ENCODE data around the gene PLA2G2C.
A peak's percentile ranks its signal among the peaks of the same experiment; 100 is the strongest.

The PLA2G2C gene

DNA sequence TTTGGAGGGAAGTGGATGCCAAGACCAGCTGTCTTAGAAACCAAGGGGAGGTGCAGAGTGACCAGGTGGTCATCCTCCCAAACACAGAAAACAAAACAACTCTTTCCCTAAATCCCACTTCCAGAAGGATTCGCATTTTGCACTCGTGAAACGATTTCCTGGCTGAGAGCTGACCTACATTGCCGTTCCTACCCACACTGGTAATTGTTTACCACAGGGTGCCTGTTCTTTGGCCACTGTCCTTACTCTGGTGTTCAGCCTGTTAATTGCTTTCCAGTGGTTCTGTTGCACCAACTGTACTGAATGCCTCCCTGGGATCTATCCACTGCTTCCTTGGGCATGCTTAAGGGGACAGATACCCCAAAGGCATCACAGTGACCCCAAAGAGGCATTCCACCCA, 23.2 kb upstream of the PLA2G2C start:
- DNase-seq (ENCODE audit: low read depth in 2 of 3, low spot score in 1 of 3), result no peak

DNA sequence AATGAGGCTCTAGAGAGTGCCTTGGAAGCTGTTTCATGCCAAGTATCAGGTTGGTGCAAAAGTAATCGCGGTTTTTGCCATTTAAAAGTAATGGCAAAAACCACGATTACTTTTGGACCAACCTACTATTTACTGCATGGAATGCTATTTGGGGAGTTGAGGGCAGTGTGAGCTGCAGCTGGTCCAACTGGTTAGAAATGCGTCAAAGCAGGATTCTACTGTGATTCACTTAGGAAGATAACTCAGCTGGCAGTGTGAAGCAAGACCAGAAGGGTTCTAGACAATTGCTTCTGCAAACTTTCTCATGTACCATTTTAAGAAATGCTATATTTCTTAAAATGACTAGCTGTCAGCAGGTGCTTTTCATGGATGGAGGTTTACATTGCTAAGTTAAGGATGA, 21.2 kb upstream of the PLA2G2C start:
- no peak for DNase-seq (ENCODE audit: low read depth in 2 of 3, low spot score in 1 of 3)

DNA sequence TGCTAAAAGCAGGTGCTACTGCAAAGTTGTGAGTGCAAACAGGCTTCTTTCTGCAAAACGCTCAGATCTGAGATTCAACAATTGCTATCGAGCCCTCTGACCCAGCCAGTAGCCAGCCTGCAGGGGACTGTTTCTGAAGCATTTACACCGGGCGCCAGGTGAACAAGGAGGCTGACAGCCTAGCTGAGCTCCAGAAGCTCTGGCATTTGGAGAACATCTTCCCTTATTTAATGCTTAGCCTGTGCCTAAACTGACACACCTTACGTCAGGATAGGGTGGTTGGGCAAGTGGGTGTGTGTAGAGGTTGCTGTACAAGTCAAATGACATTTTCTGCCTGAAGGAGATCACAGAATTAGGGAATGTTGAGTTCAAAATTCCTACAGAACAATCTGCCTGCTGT, 15.8 kb upstream of the PLA2G2C start:
- DNase-seq (ENCODE audit: low read depth in 2 of 3, low spot score in 1 of 3), result no peak

DNA sequence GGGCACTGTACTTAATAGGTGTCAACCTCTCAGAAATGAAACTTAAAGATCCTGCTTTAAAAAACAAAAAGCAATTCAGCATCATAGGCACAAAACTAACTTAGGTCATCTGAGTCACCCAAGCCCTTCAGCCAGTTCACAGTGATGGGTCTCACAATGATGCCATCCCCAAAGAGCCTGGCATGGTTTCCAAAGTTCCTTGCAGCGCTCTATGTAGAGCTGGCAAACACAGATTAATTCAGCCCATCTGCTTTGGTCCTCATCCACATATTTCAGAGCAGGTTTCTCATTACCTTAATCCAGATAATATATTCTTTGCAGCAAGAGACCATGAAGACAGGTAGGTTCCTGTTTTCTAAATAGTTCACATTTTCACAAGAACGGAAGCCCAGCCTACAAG, 14.6 kb upstream of the PLA2G2C start:
- no peak for DNase-seq (ENCODE audit: low read depth in 2 of 3, low spot score in 1 of 3)

DNA sequence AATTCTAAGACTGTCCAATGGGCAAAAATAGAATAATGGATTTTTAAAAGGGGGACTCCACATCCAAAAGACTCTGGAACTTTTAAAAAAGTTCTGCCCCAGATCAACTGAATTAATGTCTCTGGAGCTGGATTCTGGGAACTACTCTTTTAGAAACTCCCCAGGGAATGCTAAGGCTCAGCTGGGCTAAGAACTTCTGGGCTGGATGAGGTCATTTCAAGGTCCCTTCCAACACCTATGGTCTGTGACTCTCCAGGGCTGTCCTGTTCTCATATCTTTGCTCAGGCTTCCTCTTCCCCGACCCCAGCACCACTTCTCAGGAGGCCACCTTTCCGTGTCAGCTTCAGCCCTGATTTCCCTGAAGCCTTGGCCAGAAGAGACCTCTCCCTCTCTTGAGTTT, 13.5 kb upstream of the PLA2G2C start:
- DNase-seq (ENCODE audit: low read depth in 2 of 3, low spot score in 1 of 3), result no peak

DNA sequence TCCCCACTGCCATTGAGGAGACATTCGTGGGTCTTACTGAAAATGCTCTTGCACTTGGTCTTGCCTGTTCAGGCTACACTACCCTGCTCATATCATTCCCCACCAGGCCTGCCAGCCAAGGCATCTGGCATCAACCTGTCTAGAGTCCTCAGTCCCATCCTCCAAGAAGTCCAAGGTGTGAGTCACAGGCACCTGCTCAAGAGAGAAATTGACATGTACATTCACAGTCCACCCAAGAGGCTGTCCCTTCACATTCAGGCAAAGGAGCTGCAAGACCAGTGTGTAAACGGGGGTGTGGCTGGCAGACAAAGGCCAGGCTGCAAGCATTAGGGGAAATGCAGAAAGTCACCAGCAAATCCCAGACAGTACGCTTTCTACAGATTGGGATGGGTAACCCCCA, 13.1 kb upstream of the PLA2G2C start:
- no peak for DNase-seq (ENCODE audit: low read depth in 2 of 3, low spot score in 1 of 3)

DNA sequence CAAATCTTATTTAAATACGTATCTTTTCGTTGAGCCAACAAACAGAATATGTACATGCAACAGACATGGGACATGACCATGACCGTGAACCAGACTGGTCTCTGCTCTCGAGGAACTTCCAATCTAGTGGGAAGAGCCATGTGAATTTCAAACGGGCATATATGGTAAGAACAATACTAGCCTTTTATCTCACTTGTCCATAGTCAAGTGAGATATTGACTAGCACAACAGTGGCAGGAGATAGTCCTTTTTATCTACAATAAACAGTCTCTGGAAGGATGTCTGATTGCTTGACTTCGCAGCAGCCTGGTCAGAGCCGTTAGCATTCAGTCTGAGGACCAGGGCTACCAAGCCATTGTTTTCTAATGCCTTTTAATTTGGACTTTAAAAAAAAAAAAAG, 12.6 kb upstream of the PLA2G2C start:
- DNase-seq (ENCODE audit: low read depth in 2 of 3, low spot score in 1 of 3), result no peak

DNA sequence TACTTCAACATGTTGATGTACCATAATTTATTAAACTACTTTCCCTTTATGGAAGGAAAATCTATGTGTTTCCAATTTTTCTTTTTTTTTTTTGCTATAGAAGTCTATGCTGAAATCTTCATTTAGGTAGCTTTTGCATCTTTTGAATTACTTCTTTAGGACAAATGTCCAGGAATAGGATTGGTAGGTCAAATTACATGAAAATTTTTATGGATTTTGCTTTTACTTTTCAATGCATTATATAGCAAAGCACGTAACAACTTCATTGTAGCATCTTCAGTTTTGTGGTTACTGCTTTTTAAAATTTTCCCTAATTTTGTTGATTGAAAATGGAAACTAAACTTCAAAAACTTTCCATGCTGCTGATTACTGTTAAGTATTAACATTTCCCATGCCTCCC, 12.0 kb upstream of the PLA2G2C start:
- no peak for DNase-seq (ENCODE audit: low read depth in 2 of 3, low spot score in 1 of 3)

DNA sequence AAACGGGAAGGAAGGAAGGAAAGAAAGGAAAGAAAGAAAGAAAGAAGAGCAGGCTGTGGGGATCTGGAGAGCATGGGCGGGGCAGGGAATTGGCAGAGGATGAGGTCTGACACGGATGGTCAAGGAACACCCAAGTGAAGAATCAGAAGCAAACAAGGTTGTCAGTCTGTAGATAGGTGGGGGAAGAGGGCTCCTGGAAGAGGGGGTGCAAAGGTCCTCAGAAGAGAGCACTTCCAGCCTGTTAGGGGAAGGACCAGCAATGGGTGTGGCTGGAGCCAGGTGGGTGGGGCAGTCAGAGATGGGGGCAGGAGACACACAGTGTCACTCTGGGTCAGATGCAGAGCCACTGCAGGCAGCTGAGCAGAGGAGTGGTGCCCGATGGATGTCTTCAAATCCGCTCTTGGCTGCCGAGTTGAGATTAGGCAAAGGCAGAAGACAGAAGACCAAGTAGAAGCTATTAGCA, 11.0 kb upstream of the PLA2G2C start:
- no peak for DNase-seq (ENCODE audit: low read depth in 2 of 3, low spot score in 1 of 3)

DNA sequence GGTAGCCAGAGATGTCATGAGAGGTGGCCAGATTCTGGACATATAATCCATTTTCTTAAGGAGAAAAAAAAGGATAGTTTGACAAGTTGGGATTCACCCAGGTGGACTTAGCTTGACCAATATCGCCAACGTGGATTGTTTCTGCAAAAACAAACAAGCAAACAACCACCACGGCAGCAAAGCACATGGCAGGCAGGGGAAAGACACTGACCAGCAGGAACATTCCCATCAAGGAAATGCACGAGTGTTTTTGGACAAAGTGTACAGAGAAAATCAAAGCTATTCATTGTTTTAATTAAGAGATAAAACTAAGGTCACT, 9.1 kb upstream of the PLA2G2C start:
- no peak for DNase-seq (ENCODE audit: low read depth in 2 of 3, low spot score in 1 of 3)

DNA sequence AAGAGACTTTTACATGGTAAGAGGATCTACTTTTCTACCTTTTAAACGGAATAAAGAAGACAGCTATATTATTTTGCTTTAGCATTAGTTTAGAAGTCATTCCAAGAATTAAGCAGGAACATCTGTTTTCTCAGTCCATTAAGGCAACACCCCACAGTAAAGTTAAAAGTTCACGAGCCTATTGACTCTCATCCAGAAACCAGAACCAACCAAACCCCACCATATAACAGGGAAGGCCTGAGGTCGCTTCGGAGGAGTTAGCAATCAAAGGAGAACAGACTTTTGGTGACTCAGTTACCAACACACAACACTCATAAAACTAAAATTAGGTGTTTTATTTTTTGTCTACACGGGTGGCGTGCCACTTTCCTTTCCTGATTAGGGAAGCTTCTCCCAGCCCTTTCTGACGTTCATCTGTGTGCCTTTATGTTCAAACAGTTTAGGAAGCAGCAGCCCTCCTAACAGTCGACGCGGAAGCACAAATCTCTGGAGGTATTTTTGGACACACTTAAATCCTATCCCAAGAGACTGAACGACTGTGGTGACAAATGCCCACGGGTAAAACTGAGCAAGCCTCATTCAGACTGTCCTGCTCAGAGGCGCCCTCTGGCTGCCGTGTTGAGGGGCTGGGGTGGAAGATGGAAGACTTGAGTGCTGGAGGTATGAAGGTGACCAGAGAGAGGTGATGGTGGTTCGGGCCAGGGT, 8.6 kb upstream of the PLA2G2C start:
- peak; percentile 52 to 73 (median 65) for DNase-seq (ENCODE audit: low read depth in 2 of 3, low spot score in 1 of 3)

DNA sequence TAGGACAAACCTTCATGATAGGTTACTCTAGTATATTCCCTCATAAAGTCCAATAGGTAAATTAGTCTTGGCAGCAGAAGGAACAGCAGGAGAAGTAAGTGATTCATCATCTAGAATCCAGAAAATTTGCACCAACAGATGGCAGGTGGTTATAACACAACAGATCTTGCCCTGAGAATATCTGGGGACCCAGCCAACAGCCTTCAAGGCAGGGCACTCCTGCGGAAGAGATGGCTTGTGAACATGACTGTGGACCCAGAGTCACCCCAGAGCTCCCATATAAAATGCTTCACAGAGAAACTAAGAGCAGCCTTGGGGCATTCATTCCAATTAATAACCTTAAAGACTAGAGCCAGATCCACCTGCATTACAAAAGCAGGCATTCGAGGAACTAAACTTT, 7.9 kb upstream of the PLA2G2C start:
- no peak for DNase-seq (ENCODE audit: low read depth in 2 of 3, low spot score in 1 of 3)

DNA sequence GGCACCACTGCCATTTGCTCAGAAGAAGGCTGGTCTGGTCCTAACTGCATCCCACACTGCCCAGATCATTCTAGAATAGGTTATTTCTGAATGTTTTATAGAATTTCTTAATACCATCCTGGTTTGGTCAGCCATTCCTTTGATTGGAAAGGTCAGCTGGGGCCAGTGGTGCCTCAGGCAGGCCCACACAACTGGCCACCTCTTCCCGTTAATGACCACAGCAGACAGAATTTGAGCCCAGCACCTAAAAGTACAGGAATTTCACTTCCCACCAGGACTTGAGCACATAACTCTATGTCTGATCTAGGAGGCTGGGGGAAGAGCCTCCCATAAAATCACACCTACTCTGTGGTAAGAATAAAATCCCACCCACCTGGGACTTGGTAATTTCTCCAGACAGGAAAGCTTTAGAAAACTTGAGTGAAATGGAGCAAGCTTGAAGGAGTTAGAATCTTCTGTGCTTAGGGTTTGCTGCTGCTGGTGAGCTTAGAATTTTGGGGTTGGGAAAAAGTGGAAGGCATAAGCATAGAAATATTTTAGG, 6.6 kb upstream of the PLA2G2C start:
- no peak for DNase-seq (ENCODE audit: low read depth in 2 of 3, low spot score in 1 of 3)

DNA sequence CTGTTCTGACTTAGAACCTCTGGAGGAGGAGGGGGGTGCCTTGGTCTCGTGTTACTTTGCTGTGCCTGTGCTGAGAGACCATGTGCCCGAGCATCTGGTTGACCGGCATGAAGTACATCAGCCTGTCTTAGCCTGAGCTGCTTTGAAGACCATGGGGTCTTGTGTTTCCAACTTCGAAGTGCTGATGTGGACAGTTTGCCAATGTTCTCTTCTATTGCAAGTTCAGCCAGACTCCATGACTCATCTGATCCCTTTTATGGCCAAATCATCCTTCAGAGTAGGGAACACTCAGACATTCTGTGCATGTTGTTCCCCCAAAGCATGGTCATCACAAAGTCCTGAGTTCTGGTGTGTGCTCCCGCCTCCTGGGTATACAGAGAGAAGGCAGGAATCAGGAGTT, 6.0 kb upstream of the PLA2G2C start:
- DNase-seq (ENCODE audit: low read depth in 2 of 3, low spot score in 1 of 3), result no peak

DNA sequence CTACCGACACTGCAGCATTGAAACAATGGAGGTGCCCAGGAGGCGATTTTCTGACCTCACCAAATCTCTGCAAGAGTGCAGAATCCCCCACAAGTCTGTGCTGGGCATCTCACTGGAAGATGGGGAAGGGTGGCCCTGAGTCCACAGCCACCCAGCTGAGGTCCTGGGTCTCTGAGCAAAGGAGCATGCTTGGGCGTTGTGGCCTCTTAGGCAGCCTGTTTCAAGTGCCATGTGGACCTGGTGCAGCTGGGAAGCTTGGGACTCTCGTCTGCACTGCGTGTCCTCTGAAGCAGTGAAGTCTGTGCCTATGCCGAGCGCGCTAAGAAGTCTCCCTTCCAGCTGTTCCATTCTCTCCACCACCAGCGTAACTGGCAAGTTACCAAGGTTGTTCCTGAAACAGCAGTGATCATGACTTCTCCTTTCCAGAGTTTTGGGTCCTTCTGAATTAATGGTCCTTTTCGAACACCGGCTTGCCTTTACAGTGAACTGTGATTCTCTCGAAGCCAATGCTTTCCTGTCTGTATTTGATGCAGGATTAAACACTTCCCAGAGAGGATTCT, 5.0 kb upstream of the PLA2G2C start:
- DNase-seq (ENCODE audit: low read depth in 2 of 3, low spot score in 1 of 3), result no peak

DNA sequence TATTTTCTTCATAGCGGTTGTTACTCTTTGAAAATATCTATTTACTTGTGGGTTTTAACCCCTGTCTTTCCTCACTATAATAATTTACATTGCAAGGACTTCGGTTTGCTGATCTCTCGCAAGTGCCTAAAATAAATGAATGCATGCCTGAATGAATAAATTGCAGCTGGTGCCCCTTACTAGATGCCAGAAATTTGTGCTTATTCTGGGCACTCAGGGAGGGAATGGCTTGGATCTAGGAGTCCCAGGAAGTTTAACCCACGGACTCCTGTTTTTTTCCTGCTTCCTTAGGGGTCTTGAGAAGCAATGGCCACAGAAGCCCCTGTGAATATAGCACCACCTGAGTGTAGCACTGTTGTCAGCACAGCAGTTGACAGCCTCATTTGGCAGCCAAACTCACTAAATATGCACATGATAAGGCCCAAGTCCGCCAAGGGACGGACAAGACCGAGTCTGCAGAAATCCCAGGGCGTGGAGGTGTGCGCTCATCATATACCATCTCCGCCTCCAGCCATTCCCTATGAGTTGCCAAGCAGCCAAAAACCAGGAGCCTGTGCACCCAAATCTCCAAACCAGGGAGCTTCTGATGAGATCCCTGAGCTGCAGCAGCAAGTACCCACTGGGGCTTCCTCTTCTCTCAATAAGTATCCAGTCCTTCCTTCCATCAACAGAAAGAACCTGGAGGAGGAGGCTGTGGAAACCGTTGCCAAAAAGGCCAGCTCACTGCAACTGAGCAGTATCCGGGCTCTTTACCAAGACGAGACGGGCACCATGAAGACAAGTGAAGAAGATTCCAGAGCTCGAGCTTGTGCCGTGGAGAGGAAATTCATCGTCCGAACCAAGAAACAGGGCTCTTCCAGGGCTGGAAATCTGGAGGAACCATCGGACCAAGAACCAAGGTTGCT, 4.2 kb upstream of the PLA2G2C start:
- no peak for DNase-seq (ENCODE audit: low read depth in 2 of 3, low spot score in 1 of 3)

DNA sequence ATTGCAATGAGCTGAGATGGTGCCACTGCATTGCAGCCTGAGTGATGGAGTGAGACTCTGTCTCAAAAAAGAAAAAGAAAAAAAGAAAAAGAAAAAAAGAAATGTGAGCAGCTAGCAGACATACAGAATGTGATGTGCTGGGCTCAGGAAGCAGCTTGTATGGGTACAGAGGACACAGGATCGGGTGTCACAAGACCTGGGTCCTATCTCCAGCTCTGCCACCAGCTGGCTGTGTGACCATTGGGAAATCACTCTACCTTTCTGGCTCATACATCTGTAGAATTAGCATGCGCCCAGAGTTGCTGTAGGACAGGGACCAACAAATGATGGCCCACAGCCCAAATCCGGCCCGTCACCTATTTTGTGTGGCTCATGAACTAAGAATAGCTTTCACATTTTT, 3.3 kb upstream of the PLA2G2C start:
- no peak for DNase-seq (ENCODE audit: low read depth in 2 of 3, low spot score in 1 of 3)

DNA sequence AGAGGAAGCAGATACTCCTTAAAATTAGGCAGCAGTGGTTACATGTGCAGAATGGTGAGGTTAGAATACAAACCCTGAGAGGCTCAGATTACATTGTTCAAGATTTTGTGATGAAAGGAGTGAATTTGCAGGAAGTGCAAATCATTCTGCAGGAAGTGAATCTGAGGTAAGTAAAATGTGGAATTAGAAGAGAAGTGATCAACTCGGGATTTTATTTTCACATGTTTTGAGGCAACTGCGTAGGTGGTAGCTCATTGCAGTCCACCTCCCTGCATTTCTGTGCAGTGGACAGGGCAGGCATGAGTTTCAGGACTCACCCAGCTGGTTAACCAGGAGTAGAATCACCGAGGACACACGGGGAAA, 2.1 kb upstream of the PLA2G2C start:
- DNase-seq (ENCODE audit: low read depth in 2 of 3, low spot score in 1 of 3), result no peak

DNA sequence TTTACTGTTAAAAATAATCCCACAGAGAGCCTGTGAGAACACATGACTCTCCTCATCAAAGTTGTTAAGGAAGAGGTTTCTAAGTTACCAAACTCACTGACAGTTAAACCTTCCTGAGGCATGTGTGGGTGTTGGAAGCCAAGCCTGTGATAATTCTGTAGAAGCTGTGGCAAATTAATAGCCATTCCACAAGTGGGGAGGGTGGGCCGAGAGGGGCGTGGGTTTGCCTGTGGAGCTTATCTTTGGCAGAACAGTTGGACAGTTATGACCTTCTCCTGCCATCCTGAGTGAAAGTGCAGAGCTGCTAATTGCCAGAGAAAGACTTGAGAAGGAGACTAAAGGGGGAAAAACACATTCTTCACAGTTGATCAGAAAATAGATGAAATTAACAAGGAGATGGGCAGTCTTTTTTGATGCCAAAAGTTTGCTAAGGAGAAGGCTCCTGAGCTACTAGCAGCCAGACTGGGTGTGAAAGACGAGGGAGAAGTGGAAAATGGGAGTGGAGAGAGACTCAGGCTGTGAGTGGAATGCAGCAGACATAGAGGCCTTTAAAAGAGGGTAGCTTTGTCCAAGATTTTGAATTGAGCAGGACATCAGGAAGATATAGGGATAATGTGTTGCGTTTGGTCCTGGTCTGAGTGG, 1.6 kb upstream of the PLA2G2C start:
- DNase-seq (ENCODE audit: low read depth in 2 of 3, low spot score in 1 of 3), result no peak

DNA sequence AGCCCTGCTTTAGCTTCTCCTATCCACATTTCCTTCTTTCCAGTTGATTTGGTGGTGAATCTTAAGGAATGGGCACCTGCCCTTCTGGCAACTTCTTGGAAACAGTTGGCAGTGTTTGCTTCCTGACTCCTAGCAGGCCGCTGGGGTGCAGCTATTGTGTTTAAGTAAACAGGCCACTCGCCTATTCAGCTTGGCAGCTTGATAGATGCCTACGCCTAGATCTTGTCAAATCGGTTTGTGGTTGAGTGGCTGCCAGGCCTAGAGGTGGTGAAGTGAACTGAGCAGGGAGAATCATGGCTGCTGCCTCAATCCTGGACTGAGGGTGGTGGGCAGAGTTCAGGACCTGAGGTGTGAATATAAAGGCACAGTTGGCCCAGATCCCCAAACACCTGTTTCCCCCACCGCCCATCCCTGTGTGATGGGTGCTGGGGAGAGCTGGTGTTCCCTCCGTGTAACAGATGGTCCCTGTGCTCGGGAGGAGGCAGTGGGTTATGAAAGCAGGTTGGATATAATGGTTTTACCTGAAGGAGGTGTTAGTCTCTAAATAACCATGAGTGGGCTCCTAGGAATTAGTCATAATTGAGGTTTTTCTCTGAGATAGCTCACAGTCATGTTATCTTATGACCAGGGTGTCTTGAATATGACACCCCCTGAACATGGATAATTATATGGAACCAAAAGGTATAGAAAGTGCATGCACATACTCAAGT, 940 bp upstream of the PLA2G2C start:
- DNase-seq (ENCODE audit: low read depth in 2 of 3, low spot score in 1 of 3), result peak in 2 of 3 donors; percentile 17 to 46

Measured in stimulated activated CD4-positive, alpha-beta T cell treated with anti-CD3 and anti-CD28 coated beads, Interleukin-12 subunit alpha, Interleukin-12 subunit beta, amount 100 ng/mL, for 48 hours (primary cell).